Measurements from ENCODE around the gene NEK8.

DNA sequence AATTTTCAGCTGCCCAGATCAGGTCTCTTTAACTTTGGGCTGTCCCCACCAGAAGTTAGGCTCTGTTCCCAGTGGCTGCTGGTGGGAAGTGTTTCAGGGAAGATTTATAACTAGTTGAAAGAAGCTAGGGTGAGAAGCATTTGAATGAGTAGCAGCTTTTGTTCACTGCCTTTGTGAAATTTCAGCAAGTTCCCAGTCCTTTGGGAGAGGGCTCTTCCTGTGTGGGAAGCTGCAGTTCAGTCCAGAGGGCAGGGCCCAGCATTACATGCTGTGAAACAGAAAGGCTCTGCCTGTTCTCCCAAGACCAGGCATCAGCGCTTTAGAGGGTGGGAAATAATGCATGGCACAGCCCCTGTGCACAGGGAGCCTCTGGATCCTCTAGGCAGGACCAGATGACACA is 34.7 kb upstream of the NEK8 start:
- no peak for TF ChIP-seq RAD21 (conservative IDR thresholded peaks at IDR 0.05)
- TF ChIP-seq, protein P1, sequence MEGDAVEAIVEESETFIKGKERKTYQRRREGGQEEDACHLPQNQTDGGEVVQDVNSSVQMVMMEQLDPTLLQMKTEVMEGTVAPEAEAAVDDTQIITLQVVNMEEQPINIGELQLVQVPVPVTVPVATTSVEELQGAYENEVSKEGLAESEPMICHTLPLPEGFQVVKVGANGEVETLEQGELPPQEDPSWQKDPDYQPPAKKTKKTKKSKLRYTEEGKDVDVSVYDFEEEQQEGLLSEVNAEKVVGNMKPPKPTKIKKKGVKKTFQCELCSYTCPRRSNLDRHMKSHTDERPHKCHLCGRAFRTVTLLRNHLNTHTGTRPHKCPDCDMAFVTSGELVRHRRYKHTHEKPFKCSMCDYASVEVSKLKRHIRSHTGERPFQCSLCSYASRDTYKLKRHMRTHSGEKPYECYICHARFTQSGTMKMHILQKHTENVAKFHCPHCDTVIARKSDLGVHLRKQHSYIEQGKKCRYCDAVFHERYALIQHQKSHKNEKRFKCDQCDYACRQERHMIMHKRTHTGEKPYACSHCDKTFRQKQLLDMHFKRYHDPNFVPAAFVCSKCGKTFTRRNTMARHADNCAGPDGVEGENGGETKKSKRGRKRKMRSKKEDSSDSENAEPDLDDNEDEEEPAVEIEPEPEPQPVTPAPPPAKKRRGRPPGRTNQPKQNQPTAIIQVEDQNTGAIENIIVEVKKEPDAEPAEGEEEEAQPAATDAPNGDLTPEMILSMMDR (IDR thresholded peaks at IDR 0.05; ENCODE audit: poor library complexity, severe bottlenecking), result no peak
- TF ChIP-seq EZH2 (IDR thresholded peaks at IDR 0.05; ENCODE audit: borderline replicate concordance, insufficient read depth, low read length, poor library complexity, severe bottlenecking), result no peak
- TF ChIP-seq POLR2AphosphoS5 (IDR thresholded peaks at IDR 0.05), result no peak
